ENCODE results near the gene MCF2L. TPM values are rescaled to one million over a fixed set of nuclear protein-coding genes. Genes with fewer than 3 reads are reported as not detected.

The MCF2L gene
- total RNA-seq, 1 donor from 2014 or later, result 83.0 TPM

GRCh38 chr13:112954488-112955270 is 14.3 kb upstream of the MCF2L start:
- Mint-ChIP-seq H3K27me3 (ENCODE audit: unreplicated experiment) (peaks cover 2% of the 10 kb centered on the region), H3K36me3 (ENCODE audit: unreplicated experiment) (no peaks in the 10 kb centered on the region), H3K27ac (ENCODE audit: unreplicated experiment) (no peak overlapping the region), H3K4me3 (ENCODE audit: unreplicated experiment) (no peak overlapping the region), H3K9me3 (ENCODE audit: unreplicated experiment) (peaks cover 2% of the 10 kb centered on the region), H3K4me1 (ENCODE audit: low read depth, unreplicated experiment) (peaks cover 27% of the 10 kb centered on the region)
- DNase-seq, result no peak
- TF ChIP-seq CTCF (IDR thresholded peaks at IDR 0.05; ENCODE audit: partially characterized antibody, unreplicated experiment), result no peak

GRCh38 chr13:112955271-112955937 is 13.6 kb upstream of the MCF2L start:
- H3K27ac Mint-ChIP-seq (ENCODE audit: unreplicated experiment), result no peak overlapping the region
- DNase-seq, result no peak
- H3K4me1 Mint-ChIP-seq (ENCODE audit: low read depth, unreplicated experiment), result peaks cover 27% of the 10 kb centered on the region
- no peak for TF ChIP-seq CTCF (IDR thresholded peaks at IDR 0.05; ENCODE audit: partially characterized antibody, unreplicated experiment)
- H3K36me3 Mint-ChIP-seq (ENCODE audit: unreplicated experiment), result no peaks in the 10 kb centered on the region
- peaks cover 3% of the 10 kb centered on the region for H3K27me3 Mint-ChIP-seq (ENCODE audit: unreplicated experiment)
- peak overlapping the region; percentile 0 for H3K4me3 Mint-ChIP-seq (ENCODE audit: unreplicated experiment)
- peaks cover 4% of the 10 kb centered on the region for H3K9me3 Mint-ChIP-seq (ENCODE audit: unreplicated experiment)

GRCh38 chr13:112955956-112956355 is 13.1 kb upstream of the MCF2L start:
- Mint-ChIP-seq H3K36me3 (ENCODE audit: unreplicated experiment) (no peaks in the 10 kb centered on the region), H3K27me3 (ENCODE audit: unreplicated experiment) (peaks cover 3% of the 10 kb centered on the region), H3K9me3 (ENCODE audit: unreplicated experiment) (peaks cover 4% of the 10 kb centered on the region), H3K27ac (ENCODE audit: unreplicated experiment) (no peak overlapping the region), H3K4me3 (ENCODE audit: unreplicated experiment) (peak overlapping the region; percentile 0), H3K4me1 (ENCODE audit: low read depth, unreplicated experiment) (peaks cover 27% of the 10 kb centered on the region)
- TF ChIP-seq CTCF (IDR thresholded peaks at IDR 0.05; ENCODE audit: partially characterized antibody, unreplicated experiment), result no peak
- no peak for DNase-seq

- peak overlapping the region; percentile 50 for H3K4me3 Mint-ChIP-seq (ENCODE audit: unreplicated experiment)
- H3K4me1 Mint-ChIP-seq (ENCODE audit: low read depth, unreplicated experiment), result peaks cover 24% of the 10 kb centered on the region
- no peaks in the 10 kb centered on the region for H3K36me3 Mint-ChIP-seq (ENCODE audit: unreplicated experiment)
- peaks cover 3% of the 10 kb centered on the region for H3K27me3 Mint-ChIP-seq (ENCODE audit: unreplicated experiment)
- H3K27ac Mint-ChIP-seq (ENCODE audit: unreplicated experiment), result peak overlapping the region; percentile 85
- peaks cover 4% of the 10 kb centered on the region for H3K9me3 Mint-ChIP-seq (ENCODE audit: unreplicated experiment)
- no peak for DNase-seq
- no peak for TF ChIP-seq CTCF (IDR thresholded peaks at IDR 0.05; ENCODE audit: partially characterized antibody, unreplicated experiment)
Observed at GRCh38 chr13:112956571-112957294, 12.3 kb upstream of the MCF2L start.
